ENCODE results near the gene NDUFA6. TPM values are rescaled to one million over a fixed set of nuclear protein-coding genes. Genes with fewer than 3 reads are reported as not detected.

The NDUFA6 gene
- total and polyA plus RNA-seq, 2 of the 13 experiments (the other 11 are each of a cell fraction or from before 2014, with no cell fraction given) = 68.5 to 87.8 TPM

DNA sequence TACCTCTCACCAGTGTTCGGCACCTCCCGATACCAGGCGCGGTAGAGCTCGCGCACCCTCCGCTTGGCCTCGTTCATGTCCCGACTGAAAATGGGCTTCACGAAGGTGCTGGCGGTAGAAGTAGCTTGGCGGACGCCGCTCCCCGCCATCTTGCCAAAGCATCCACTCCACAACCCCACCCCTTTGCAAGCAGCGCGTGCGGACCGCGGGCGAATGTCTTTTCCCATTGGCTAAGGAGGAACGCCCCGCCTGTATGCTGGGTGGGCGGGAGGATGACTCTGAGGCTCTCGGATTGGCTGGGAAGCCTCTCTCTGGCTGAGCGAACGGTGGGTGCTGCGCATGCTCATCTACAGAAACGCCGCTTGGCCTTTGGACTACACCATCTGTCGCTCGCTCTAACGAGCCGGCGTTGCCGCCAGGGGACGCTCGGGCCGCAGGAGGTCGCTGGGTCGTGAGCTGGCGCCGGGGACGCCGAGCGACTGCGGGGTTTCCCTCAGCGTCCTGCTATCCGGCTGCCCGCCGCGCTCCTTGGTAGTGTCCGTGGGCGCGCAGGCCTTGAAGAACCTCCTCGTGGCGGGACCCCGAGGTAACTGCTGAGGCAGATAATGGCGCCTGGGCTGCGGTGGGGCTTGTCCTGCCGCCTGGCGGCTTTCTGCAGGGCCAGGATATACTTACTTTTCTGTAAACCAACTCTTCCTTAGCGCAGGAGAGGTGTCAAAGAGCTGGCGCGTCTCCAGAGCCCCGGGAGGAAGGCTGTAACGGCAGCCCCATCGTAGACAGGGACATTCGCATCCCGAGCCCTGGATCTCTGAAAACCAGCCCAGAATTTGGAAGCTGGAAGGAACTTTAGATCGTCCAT is at the start of gene NDUFA6 (continued):
- 0 out of 2 replicates have a peak, but pooled peaks have one; percentile 31 for TF ChIP-seq FIP1L1 (IDR thresholded peaks at IDR 0.05; ENCODE audit: borderline replicate concordance, insufficient read depth, low read depth, low read length)
- TF ChIP-seq ARNT2 (CRISPR knock-in tag; IDR thresholded peaks at IDR 0.05; ENCODE audit: low read depth) = no peak; the same call in none of the 2 replicates
- TF ChIP-seq MED1 (CRISPR knock-in tag; IDR thresholded peaks at IDR 0.05) = peak; percentile 83
- TF ChIP-seq TBX3 (IDR thresholded peaks at IDR 0.05; ENCODE audit: borderline replicate concordance) = no peak
- peak; percentile 70 for TF ChIP-seq ZNF451 (CRISPR knock-in tag; IDR thresholded peaks at IDR 0.05)
- TF ChIP-seq, protein P1, sequence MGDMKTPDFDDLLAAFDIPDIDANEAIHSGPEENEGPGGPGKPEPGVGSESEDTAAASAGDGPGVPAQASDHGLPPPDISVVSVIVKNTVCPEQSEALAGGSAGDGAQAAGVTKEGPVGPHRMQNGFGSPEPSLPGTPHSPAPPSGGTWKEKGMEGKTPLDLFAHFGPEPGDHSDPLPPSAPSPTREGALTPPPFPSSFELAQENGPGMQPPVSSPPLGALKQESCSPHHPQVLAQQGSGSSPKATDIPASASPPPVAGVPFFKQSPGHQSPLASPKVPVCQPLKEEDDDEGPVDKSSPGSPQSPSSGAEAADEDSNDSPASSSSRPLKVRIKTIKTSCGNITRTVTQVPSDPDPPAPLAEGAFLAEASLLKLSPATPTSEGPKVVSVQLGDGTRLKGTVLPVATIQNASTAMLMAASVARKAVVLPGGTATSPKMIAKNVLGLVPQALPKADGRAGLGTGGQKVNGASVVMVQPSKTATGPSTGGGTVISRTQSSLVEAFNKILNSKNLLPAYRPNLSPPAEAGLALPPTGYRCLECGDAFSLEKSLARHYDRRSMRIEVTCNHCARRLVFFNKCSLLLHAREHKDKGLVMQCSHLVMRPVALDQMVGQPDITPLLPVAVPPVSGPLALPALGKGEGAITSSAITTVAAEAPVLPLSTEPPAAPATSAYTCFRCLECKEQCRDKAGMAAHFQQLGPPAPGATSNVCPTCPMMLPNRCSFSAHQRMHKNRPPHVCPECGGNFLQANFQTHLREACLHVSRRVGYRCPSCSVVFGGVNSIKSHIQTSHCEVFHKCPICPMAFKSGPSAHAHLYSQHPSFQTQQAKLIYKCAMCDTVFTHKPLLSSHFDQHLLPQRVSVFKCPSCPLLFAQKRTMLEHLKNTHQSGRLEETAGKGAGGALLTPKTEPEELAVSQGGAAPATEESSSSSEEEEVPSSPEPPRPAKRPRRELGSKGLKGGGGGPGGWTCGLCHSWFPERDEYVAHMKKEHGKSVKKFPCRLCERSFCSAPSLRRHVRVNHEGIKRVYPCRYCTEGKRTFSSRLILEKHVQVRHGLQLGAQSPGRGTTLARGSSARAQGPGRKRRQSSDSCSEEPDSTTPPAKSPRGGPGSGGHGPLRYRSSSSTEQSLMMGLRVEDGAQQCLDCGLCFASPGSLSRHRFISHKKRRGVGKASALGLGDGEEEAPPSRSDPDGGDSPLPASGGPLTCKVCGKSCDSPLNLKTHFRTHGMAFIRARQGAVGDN (CRISPR knock-in tag; IDR thresholded peaks at IDR 0.05) = peak; percentile 89
- TF ChIP-seq, protein P2, sequence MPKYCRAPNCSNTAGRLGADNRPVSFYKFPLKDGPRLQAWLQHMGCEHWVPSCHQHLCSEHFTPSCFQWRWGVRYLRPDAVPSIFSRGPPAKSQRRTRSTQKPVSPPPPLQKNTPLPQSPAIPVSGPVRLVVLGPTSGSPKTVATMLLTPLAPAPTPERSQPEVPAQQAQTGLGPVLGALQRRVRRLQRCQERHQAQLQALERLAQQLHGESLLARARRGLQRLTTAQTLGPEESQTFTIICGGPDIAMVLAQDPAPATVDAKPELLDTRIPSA (CRISPR knock-in tag; IDR thresholded peaks at IDR 0.05; ENCODE audit: borderline replicate concordance) = no peak
- TF ChIP-seq, protein P3, sequence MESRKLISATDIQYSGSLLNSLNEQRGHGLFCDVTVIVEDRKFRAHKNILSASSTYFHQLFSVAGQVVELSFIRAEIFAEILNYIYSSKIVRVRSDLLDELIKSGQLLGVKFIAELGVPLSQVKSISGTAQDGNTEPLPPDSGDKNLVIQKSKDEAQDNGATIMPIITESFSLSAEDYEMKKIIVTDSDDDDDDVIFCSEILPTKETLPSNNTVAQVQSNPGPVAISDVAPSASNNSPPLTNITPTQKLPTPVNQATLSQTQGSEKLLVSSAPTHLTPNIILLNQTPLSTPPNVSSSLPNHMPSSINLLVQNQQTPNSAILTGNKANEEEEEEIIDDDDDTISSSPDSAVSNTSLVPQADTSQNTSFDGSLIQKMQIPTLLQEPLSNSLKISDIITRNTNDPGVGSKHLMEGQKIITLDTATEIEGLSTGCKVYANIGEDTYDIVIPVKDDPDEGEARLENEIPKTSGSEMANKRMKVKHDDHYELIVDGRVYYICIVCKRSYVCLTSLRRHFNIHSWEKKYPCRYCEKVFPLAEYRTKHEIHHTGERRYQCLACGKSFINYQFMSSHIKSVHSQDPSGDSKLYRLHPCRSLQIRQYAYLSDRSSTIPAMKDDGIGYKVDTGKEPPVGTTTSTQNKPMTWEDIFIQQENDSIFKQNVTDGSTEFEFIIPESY (CRISPR knock-in tag; IDR thresholded peaks at IDR 0.05) = 0 out of 2 replicates have a peak, but pooled peaks have one; percentile 26
- peak; percentile 43; the same call in 1 of the 2 replicates for TF ChIP-seq CHD2 (IDR thresholded peaks at IDR 0.05; ENCODE audit: low read depth, low read length)
- TF ChIP-seq ZNF83 (CRISPR knock-in tag; IDR thresholded peaks at IDR 0.05; ENCODE audit: borderline replicate concordance) = 0 out of 2 replicates have a peak, but pooled peaks have one; percentile 90
- TF ChIP-seq, protein P4, sequence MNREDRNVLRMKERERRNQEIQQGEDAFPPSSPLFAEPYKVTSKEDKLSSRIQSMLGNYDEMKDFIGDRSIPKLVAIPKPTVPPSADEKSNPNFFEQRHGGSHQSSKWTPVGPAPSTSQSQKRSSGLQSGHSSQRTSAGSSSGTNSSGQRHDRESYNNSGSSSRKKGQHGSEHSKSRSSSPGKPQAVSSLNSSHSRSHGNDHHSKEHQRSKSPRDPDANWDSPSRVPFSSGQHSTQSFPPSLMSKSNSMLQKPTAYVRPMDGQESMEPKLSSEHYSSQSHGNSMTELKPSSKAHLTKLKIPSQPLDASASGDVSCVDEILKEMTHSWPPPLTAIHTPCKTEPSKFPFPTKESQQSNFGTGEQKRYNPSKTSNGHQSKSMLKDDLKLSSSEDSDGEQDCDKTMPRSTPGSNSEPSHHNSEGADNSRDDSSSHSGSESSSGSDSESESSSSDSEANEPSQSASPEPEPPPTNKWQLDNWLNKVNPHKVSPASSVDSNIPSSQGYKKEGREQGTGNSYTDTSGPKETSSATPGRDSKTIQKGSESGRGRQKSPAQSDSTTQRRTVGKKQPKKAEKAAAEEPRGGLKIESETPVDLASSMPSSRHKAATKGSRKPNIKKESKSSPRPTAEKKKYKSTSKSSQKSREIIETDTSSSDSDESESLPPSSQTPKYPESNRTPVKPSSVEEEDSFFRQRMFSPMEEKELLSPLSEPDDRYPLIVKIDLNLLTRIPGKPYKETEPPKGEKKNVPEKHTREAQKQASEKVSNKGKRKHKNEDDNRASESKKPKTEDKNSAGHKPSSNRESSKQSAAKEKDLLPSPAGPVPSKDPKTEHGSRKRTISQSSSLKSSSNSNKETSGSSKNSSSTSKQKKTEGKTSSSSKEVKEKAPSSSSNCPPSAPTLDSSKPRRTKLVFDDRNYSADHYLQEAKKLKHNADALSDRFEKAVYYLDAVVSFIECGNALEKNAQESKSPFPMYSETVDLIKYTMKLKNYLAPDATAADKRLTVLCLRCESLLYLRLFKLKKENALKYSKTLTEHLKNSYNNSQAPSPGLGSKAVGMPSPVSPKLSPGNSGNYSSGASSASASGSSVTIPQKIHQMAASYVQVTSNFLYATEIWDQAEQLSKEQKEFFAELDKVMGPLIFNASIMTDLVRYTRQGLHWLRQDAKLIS (CRISPR knock-in tag; IDR thresholded peaks at IDR 0.05) = no peak
- TF ChIP-seq SMARCE1 (IDR thresholded peaks at IDR 0.05; ENCODE audit: borderline replicate concordance) = no peak
- TF ChIP-seq, protein P5, sequence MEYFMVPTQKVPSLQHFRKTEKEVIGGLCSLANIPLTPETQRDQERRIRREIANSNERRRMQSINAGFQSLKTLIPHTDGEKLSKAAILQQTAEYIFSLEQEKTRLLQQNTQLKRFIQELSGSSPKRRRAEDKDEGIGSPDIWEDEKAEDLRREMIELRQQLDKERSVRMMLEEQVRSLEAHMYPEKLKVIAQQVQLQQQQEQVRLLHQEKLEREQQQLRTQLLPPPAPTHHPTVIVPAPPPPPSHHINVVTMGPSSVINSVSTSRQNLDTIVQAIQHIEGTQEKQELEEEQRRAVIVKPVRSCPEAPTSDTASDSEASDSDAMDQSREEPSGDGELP (IDR thresholded peaks at IDR 0.05; ENCODE audit: borderline replicate concordance, low read depth) = peak; percentile 52; the same call in 1 of the 2 replicates
- TF ChIP-seq SRSF1 (optimal IDR thresholded peaks at IDR 0.05; ENCODE audit: low read depth, low read length) = no peak
- peak in 1 of 2 experiments; percentile 79; a peak in 1 of 4 replicates for TF ChIP-seq KLF16 (CRISPR knock-in tag; IDR thresholded peaks at IDR 0.05)

Measured in HepG2 (cell line).